A549 (cell line): ENCODE data around the gene MPHOSPH9. TPM values are rescaled to one million over a fixed set of nuclear protein-coding genes. Genes with fewer than 3 reads are reported as not detected.
A peak's percentile ranks its signal among the peaks of the same experiment; 100 is the strongest.

Experiments
- ATAC-seq, 2 experiments: fragments of 200-7000 bp in 1 of 2; fragments of >200 bp in 1 of 2; cut with Nextera tagmentation in 1 of 2; cut with Tn5 transposase in 1 of 2; 3 replicates each; pipeline versions ENCODE4 v1.8.0 to v1.9.1; 2018 to 2020; ENCODE audit warnings: mild to moderate bottlenecking in 1 of 2, moderate library complexity in 1 of 2
- CTCF ChIA-PET: fragments of 300-600 bp; sonication (Branson Sonifier 250); formaldehyde crosslinking; extraction: SDS; loops from one replicate; lab custom pipeline; 2021; ENCODE audit warnings: antibody characterized with exemption, inconsistent platforms; lab: Yijun Ruan, JAX
- POLR2A ChIA-PET: fragments of 350-600 bp; formaldehyde crosslinking; extraction: SDS; loops from one replicate; lab custom pipeline; 2021; ENCODE audit warnings: antibody characterized with exemption, inconsistent platforms; lab: Yijun Ruan, JAX
- DNase-seq, 2 experiments: peaks; one replicate each; pipeline versions ENCODE4 v3.0.0 to v3.0.0-alpha.2; 2011 to 2016; ENCODE audit warnings: low read depth in 1 of 2, low spot score in 1 of 2
- FAIRE-seq: peaks from 2 replicates; lab custom pipeline; 2011; peaks lifted over from hg19 to GRCh38; lab: Jason Lieb, UNC
- H3K27ac ChIP-seq, 2 experiments: fragments of >200 bp; sonication (Bioruptor Twin); formaldehyde crosslinking; 3 replicates each; pipeline ENCODE4 v1.5.1; 2016 to 2017
- H3K4me1 ChIP-seq: fragments of >200 bp; sonication (Bioruptor Twin); formaldehyde crosslinking; 3 replicates; pipeline ENCODE4 v1.6.1; 2016
- H3K4me2 ChIP-seq: fragments of >200 bp; sonication (Bioruptor Twin); formaldehyde crosslinking; 3 replicates; pipeline ENCODE4 v1.6.1; 2016
- H3K4me3 ChIP-seq: fragments of >200 bp; sonication (Bioruptor Twin); formaldehyde crosslinking; 3 replicates; pipeline ENCODE4 v1.5.1; 2016
- H3K9me3 ChIP-seq: fragments of >200 bp; sonication (Bioruptor Twin); formaldehyde crosslinking; 3 replicates; pipeline ENCODE4 v1.6.1; 2016
- BHLHE40 ChIP-seq: IDR thresholded peaks from 2 replicates; pipeline ENCODE4 v1.6.1; 2012; ENCODE audit warnings: low read depth, low read length, inconsistent platforms
- EHMT2 ChIP-seq: fragments of 200-600 bp; sonication (generic); IDR thresholded peaks from 2 replicates; pipeline ENCODE4 v1.6.1; 2016; ENCODE audit warnings: antibody characterized with exemption, low read depth, mild to moderate bottlenecking, moderate library complexity
- FOXS1 ChIP-seq: fragments of 250-450 bp; sonication (Bioruptor Pico); IDR thresholded peaks from 2 replicates; pipeline ENCODE4 v1.5.0; 2020; ENCODE audit warnings: mild to moderate bottlenecking, moderate library complexity
- GATA3 ChIP-seq: IDR thresholded peaks from 2 replicates; pipeline ENCODE4 v1.6.1; 2012; ENCODE audit warnings: borderline replicate concordance
- HDAC2 ChIP-seq: fragments of 200-600 bp; sonication (generic); IDR thresholded peaks from 2 replicates; pipeline ENCODE4 v1.6.1; 2016
- HEYL ChIP-seq: fragments of 250-450 bp; sonication (Bioruptor Pico); IDR thresholded peaks from 2 replicates; pipeline ENCODE4 v1.8.0; 2021; ENCODE audit warnings: mild to moderate bottlenecking, moderate library complexity
- HOXB13 ChIP-seq: fragments of 250-450 bp; sonication (Bioruptor Pico); IDR thresholded peaks from 2 replicates; pipeline ENCODE4 v1.5.0; 2020; ENCODE audit warnings: low read depth, mild to moderate bottlenecking, moderate library complexity
- HOXB5 ChIP-seq: fragments of 250-450 bp; sonication (Bioruptor Pico); IDR thresholded peaks from 2 replicates; pipeline ENCODE4 v1.5.0; 2020; ENCODE audit warnings: mild to moderate bottlenecking, moderate library complexity
- KDM1A ChIP-seq: fragments of 200-600 bp; sonication (generic); IDR thresholded peaks from 2 replicates; pipeline ENCODE4 v1.6.1; 2016; ENCODE audit warnings: low read depth, mild to moderate bottlenecking
- MAFK ChIP-seq: fragments of 450-650 bp; IDR thresholded peaks from 2 replicates; pipeline ENCODE4 v1.6.1; 2014; ENCODE audit not compliant: partially characterized antibody
- MAZ ChIP-seq: fragments of 150-350 bp; IDR thresholded peaks from 2 replicates; pipeline ENCODE4 v1.6.1; 2014; ENCODE audit warnings: antibody characterized with exemption, low read depth, low read length, borderline replicate concordance
- MYC ChIP-seq: IDR thresholded peaks from 2 replicates; pipeline ENCODE4 v1.6.1; 2012; ENCODE audit warnings: mild to moderate bottlenecking, inconsistent platforms, low read length, improper control_type of control experiment, borderline replicate concordance
- NFE2L2 ChIP-seq: fragments of 150-350 bp; conservative IDR thresholded peaks from 2 replicates; pipeline ENCODE4 v1.6.1; 2014; ENCODE audit warnings: low read length
- NR3C1 ChIP-seq: fragments of >200 bp; sonication (Bioruptor Twin); formaldehyde crosslinking; IDR thresholded peaks from 3 replicates; pipeline ENCODE4 v1.6.1; 2017
- PHF8 ChIP-seq: fragments of 200-600 bp; sonication (generic); IDR thresholded peaks from 2 replicates; pipeline ENCODE4 v1.6.1; 2016; ENCODE audit warnings: low read depth, mild to moderate bottlenecking, antibody characterized with exemption, moderate library complexity, borderline replicate concordance
- RAD21 ChIP-seq, 2 experiments: fragments of >200 bp in 1 of 2; sonication (Bioruptor Twin) in 1 of 2; formaldehyde crosslinking in 1 of 2; IDR thresholded peaks in 1 of 2; conservative IDR thresholded peaks in 1 of 2; 2 replicates in 1 of 2; 3 replicates in 1 of 2; pipeline ENCODE4 v1.6.1; 2012 to 2018; ENCODE audit warnings: inconsistent platforms in 1 of 2
- RCOR1 ChIP-seq: fragments of 150-350 bp; IDR thresholded peaks from 2 replicates; pipeline ENCODE4 v1.6.1; 2014; ENCODE audit warnings: antibody characterized with exemption, low read length, low read depth
- RFX5 ChIP-seq: fragments of 450-650 bp; IDR thresholded peaks from 2 replicates; pipeline ENCODE4 v1.7.1; 2014; ENCODE audit warnings: antibody characterized with exemption, mild to moderate bottlenecking, moderate library complexity
- SMC3 ChIP-seq: fragments of >200 bp; sonication (Bioruptor Twin); formaldehyde crosslinking; IDR thresholded peaks from 3 replicates; pipeline ENCODE4 v1.6.1; 2018; ENCODE audit warnings: inconsistent platforms
- ZC3H11A ChIP-seq: fragments of 450-650 bp; IDR thresholded peaks from 2 replicates; pipeline ENCODE4 v1.6.1; 2014; ENCODE audit warnings: antibody characterized with exemption, mild to moderate bottlenecking
- ZFP36 ChIP-seq: fragments of 450-650 bp; IDR thresholded peaks from 2 replicates; pipeline ENCODE4 v1.6.1; 2014; ENCODE audit warnings: borderline replicate concordance; ENCODE audit not compliant: partially characterized antibody
- ZSCAN20 ChIP-seq: fragments of 250-450 bp; sonication (Bioruptor Pico); IDR thresholded peaks from 2 replicates; pipeline ENCODE4 v1.8.0; 2022; ENCODE audit warnings: mild to moderate bottlenecking, moderate library complexity
- WGBS: methylation state at CpG from one replicate; pipeline ENCODE4 v1.1.6; 2017; ENCODE audit errors: missing lambda C conversion rate; 5-methylcytosine and 5-hydroxymethylcytosine counted together
- polyA plus RNA-seq, 4 experiments: library from polyadenylated mRNA; depleted of rRNA in 3 of 4; stranded (reverse); fragments of >200 nt; fragmentation: RNase III in 1 of 4; extraction: RNeasy Plus Mini Kit Qiagen cat#74134 plus additional on column Dnase treatment in 1 of 4; gene quantifications; 2 replicates in 3 of 4; 3 replicates in 1 of 4; pipeline ENCODE4 v1.2.3, GENCODE V29; 2011 to 2017
- TF ChIP-seq, protein P1 (sequence below): IDR thresholded peaks from 2 replicates; pipeline ENCODE4 v1.6.1; 2012; ENCODE audit warnings: low read depth, borderline replicate concordance
- TF ChIP-seq, protein P2 (sequence below): fragments of >200 bp; sonication (Bioruptor Twin); formaldehyde crosslinking; IDR thresholded peaks from 3 replicates; pipeline ENCODE4 v1.5.1; 2016
- TF ChIP-seq, protein P3 (sequence below): fragments of 250-450 bp; sonication (Bioruptor Pico); IDR thresholded peaks from 2 replicates; pipeline ENCODE4 v1.5.0; 2020; ENCODE audit warnings: low read depth, mild to moderate bottlenecking, moderate library complexity
- TF ChIP-seq, protein P4 (sequence below): fragments of 450-650 bp; IDR thresholded peaks from 2 replicates; pipeline ENCODE4 v1.6.1; 2014; ENCODE audit warnings: antibody characterized with exemption
- TF ChIP-seq, protein P5 (sequence below): fragments of 150-350 bp; IDR thresholded peaks from 2 replicates; pipeline ENCODE4 v1.6.1; 2014; ENCODE audit warnings: low read depth, mild to moderate bottlenecking, low read length

MPHOSPH9 gene
- polyA plus RNA-seq, 2 of the 4 experiments (the other 2 are of a cell fraction) = 31.0 to 74.9 TPM

DNA sequence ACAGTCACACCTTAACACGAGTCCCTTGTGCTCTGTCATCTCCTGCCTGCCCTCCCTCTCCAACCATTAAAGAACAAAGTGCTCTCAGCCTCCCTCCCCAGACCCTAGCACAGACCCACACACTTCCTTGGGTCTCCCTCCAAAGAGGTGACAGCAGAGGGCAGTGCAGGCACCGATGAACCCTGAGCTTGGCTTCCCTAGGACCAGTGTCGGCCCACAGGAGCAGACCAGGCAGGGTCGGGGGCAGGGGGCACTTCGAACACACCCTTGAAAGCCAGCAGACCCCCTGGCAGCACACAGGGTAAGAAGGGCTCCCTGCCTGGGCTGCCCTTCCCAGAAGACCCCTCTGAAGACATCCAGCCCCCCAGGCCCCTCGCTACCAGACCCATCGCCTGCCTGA, 31.7 kb upstream of the MPHOSPH9 start:
- DNase-seq (peak in 1 of 2 experiments; percentile 45), FAIRE-seq (no peak), ATAC-seq (peak; percentile 37 to 76; a peak in 4 of 6 replicates)
- TF ChIP-seq EHMT2 (no peak), RAD21 (conservative IDR thresholded peaks at IDR 0.05 in 1 of 2, IDR thresholded peaks at IDR 0.05 in 1 of 2) (peak in 1 of 2 experiments; percentile 35; a peak in 2 of 5 replicates)
- H3K4me2 ChIP-seq = no peak overlapping the region
- peaks cover 5% of the 10 kb centered on the region for H3K4me1 ChIP-seq
- POLR2A ChIA-PET = no interaction called here
- WGBS = 67% methylated on average over 7 of the region's 7 CpGs
- CTCF ChIA-PET = interaction anchor here (1.2 to 1.5 kb wide), 2 partner anchors 27 to 404 kb away, joined by 3 to 4 read pairs; no protein-coding TSS in a partner anchor
- no peak overlapping the region for H3K4me3 ChIP-seq
- no peaks in the 10 kb centered on the region for H3K9me3 ChIP-seq
- H3K27ac ChIP-seq = no peak overlapping the region

DNA sequence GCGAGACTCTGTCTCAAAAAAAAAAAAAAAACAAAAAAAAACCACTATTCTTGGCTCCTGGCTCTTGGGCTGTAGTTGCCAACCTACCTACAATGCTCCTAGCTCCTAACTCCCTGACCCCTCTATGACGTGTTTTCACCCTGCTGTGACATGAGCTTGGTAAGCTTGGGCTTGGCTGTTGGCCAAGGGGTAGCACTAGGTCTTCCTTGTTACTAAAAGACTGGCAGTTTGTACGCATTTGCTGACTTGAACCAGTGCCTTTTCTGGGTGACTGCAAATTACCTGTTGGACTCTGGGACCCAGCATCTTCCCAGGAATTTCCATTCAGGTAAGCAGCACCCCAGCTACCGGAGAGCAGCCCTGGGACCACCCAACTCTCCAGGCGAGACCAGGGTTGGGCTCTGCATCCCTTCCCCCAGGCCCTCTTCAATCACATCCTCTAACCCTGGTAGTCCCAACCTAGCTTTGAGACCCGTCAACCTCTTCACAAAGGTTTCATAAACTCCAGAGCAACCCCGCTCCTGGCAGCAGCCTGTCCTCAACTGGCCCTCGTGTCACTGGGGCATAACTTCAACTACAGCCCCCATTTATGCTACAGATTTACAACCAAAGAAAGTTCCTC, 30.4 kb upstream of the MPHOSPH9 start:
- Histone ChIP-seq H3K4me3 (no peak overlapping the region), H3K4me2 (no peak overlapping the region), H3K4me1 (no peaks in the 10 kb centered on the region; the same call in 2 of the 3 replicates), H3K27ac (no peak overlapping the region), H3K9me3 (no peaks in the 10 kb centered on the region)
- no peak for TF ChIP-seq NFE2L2
- no peak for TF ChIP-seq ZC3H11A
- TF ChIP-seq ZSCAN20 (CRISPR knock-in tag) = no peak
- TF ChIP-seq, protein P1, sequence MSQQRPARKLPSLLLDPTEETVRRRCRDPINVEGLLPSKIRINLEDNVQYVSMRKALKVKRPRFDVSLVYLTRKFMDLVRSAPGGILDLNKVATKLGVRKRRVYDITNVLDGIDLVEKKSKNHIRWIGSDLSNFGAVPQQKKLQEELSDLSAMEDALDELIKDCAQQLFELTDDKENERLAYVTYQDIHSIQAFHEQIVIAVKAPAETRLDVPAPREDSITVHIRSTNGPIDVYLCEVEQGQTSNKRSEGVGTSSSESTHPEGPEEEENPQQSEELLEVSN = no peak
- TF ChIP-seq, protein P2, sequence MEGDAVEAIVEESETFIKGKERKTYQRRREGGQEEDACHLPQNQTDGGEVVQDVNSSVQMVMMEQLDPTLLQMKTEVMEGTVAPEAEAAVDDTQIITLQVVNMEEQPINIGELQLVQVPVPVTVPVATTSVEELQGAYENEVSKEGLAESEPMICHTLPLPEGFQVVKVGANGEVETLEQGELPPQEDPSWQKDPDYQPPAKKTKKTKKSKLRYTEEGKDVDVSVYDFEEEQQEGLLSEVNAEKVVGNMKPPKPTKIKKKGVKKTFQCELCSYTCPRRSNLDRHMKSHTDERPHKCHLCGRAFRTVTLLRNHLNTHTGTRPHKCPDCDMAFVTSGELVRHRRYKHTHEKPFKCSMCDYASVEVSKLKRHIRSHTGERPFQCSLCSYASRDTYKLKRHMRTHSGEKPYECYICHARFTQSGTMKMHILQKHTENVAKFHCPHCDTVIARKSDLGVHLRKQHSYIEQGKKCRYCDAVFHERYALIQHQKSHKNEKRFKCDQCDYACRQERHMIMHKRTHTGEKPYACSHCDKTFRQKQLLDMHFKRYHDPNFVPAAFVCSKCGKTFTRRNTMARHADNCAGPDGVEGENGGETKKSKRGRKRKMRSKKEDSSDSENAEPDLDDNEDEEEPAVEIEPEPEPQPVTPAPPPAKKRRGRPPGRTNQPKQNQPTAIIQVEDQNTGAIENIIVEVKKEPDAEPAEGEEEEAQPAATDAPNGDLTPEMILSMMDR = no peak
- no peak for TF ChIP-seq FOXS1 (CRISPR knock-in tag)
- TF ChIP-seq SMC3 = no peak
- TF ChIP-seq, protein P3, sequence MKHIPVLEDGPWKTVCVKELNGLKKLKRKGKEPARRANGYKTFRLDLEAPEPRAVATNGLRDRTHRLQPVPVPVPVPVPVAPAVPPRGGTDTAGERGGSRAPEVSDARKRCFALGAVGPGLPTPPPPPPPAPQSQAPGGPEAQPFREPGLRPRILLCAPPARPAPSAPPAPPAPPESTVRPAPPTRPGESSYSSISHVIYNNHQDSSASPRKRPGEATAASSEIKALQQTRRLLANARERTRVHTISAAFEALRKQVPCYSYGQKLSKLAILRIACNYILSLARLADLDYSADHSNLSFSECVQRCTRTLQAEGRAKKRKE = no peak
- no peak for TF ChIP-seq MYC
- no peak for TF ChIP-seq PHF8
- no peak for TF ChIP-seq HEYL
- TF ChIP-seq GATA3 = no peak
- TF ChIP-seq HDAC2 = no peak
- TF ChIP-seq NR3C1 = no peak
- TF ChIP-seq, protein P4, sequence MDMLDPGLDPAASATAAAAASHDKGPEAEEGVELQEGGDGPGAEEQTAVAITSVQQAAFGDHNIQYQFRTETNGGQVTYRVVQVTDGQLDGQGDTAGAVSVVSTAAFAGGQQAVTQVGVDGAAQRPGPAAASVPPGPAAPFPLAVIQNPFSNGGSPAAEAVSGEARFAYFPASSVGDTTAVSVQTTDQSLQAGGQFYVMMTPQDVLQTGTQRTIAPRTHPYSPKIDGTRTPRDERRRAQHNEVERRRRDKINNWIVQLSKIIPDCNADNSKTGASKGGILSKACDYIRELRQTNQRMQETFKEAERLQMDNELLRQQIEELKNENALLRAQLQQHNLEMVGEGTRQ = no peak
- no peak for TF ChIP-seq KDM1A
- TF ChIP-seq MAFK = no peak
- no peak for TF ChIP-seq RFX5
- 90% methylated on average over 8 of the region's 8 CpGs for WGBS
- ChIA-PET POLR2A (no interaction called here), CTCF (interaction anchor here (0.6 to 1.9 kb wide), 3 partner anchors 25 to 205 kb away, joined by 3 to 7 read pairs (median 3); no protein-coding TSS in a partner anchor)
- no peak for FAIRE-seq
- DNase-seq = no peak
- ATAC-seq = no peak

DNA sequence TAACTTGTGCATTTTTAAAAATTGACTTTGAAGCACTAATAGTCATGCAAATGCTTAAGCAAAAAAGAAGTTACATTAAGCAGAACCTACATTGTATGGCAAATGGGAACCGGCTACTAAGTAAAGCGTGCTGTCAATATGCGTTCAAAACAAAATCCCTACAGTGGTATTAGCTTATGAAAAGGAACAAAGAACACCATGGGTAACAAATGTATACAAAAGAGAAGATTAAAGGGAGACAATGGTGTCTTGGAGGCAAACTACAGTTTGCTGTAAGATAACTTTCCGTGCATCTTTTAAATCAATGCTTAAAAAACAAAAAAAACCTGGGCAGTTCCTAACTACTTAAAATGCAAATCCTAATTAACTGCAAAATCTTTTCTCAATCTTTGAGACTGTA, 28.3 kb upstream of the MPHOSPH9 start:
- POLR2A ChIA-PET = no interaction called here
- no peak for ATAC-seq
- TF ChIP-seq FOXS1 (CRISPR knock-in tag) (no peak), PHF8 (no peak), MAZ (no peak), HOXB5 (CRISPR knock-in tag) (no peak), HDAC2 (no peak), RCOR1 (no peak), HOXB13 (no peak), ZFP36 (no peak), HEYL (no peak), BHLHE40 (no peak)
- TF ChIP-seq, protein P5, sequence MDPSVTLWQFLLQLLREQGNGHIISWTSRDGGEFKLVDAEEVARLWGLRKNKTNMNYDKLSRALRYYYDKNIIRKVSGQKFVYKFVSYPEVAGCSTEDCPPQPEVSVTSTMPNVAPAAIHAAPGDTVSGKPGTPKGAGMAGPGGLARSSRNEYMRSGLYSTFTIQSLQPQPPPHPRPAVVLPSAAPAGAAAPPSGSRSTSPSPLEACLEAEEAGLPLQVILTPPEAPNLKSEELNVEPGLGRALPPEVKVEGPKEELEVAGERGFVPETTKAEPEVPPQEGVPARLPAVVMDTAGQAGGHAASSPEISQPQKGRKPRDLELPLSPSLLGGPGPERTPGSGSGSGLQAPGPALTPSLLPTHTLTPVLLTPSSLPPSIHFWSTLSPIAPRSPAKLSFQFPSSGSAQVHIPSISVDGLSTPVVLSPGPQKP = no peak
- TF ChIP-seq, protein P2 = no peak

More for the DNA sequence above, 28.3 kb upstream of the MPHOSPH9 start:
- CTCF ChIA-PET = no interaction called here
- Histone ChIP-seq H3K9me3 (no peaks in the 10 kb centered on the region), H3K4me2 (no peak overlapping the region), H3K27ac (no peak overlapping the region), H3K4me3 (no peak overlapping the region), H3K4me1 (peaks cover 8% of the 10 kb centered on the region; the same call in 2 of the 3 replicates)
- 68% methylated on average over 4 of the region's 4 CpGs for WGBS
- no peak for FAIRE-seq
- DNase-seq = no peak
